CD4-positive, alpha-beta T cell treated with Interleukin-4 for 4 hours (primary cell): ENCODE data around the gene PRR33.
"Not testable (repeated sequence)": the region's sequence is repeated elsewhere in the genome, so short reads cannot be mapped to it uniquely, and the experiment has no call there.

ENCODE experiments used
- DNase-seq: peaks from one replicate; pipeline ENCODE4 v3.0.0-alpha.2; 2020

The PRR33 gene

DNA sequence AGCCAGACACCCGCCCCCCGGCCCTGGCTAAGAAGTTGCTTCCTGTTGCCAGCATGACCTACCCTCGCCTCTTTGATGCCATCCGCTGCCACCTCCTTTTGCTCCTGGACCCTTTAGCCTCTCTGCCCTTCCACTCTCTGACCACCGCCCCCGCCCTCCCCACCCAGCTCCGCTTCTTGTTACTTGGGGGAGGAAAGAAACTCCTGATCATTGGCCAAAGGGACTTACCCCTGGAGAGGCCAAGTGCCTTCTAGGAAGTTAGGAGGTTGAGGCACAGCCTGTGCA lies at the start of gene PRR33:
Gene PRR33 (minus strand): TSS at position 65 of the 285 bp plus-strand sequence. CDS start 1,311 bp downstream, outside the sequence.
- DNase-seq = no peak

DNA sequence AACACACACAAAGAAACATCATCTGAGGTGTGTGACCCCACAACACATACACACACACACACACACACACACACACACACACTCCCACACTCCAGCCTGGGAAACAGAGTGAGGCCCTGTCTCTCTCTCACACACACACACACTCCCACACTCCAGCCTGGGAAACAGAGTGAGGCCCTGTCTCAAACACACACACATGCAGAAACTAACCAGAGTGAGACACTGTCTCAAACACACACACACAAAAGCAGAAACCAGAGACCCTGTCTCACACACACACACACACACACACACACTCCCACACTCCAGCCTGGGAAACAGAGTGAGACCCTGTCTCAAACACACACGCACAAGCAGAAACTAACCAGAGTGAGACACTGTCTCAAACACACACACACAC lies 48.1 kb upstream of the PRR33 start:
- DNase-seq = not testable (repeated sequence)

DNA sequence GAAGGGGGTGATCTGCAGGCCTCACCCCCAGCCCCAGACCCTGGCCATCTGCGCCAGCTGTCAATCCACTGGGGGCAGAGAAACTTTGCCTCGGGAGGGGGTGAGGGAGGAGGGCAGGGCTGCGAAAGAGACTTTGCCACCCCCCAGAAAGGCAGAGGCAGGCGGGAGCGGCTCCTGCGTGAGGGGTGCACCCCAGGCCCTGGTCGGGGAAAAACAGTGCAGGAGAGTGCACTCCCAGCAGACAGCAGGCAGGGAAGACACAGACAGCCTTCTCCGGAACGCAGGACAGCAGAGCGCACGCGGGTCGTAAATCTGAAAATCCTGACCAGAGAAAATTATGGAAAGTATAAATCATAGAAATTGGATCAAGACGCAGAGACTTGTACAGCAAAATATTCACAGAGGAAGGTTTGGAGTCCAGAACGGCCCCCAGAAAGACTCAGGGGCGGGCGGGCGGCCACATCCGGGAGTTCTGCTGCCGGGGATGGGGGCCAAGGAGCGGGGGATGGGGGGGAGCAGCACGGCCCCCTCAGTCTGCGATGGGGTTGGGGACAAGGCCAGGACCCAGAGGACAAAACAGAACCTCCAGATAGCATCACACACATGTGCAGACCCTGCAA lies 47.4 kb upstream of the PRR33 start:
- no peak for DNase-seq

DNA sequence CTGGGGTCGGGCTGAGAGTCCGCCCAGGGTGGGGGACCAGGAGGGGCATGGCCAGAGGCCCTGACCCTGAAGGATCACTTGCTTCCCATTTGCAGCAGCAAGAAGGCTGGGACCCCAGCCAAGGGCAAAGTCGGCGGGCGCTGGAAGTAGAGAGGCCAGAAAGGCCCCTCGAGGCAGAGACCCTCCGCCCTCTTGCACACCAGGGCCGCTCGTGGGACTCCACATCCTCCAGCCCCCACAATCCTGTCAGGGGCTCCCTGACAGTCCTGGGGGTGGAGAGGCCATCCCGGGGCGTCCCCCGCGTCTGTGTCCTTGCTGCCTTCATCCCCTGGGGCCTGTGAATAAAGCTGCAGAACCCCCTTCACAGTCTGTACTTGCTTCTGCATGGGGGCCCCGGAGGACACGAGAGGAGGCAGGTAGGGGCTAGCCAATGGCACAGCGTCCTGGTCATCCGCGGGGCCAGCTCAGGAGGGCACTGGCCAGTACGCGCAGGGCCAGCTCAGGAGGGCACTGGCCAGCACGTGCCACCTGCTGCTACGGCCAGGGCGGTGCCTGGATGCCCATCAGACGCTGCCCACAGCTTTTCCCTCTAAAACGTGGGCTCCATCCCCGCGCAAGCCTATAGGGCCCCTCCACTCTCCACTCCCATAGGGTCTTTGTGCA lies 46.8 kb upstream of the PRR33 start:
- DNase-seq = no peak

DNA sequence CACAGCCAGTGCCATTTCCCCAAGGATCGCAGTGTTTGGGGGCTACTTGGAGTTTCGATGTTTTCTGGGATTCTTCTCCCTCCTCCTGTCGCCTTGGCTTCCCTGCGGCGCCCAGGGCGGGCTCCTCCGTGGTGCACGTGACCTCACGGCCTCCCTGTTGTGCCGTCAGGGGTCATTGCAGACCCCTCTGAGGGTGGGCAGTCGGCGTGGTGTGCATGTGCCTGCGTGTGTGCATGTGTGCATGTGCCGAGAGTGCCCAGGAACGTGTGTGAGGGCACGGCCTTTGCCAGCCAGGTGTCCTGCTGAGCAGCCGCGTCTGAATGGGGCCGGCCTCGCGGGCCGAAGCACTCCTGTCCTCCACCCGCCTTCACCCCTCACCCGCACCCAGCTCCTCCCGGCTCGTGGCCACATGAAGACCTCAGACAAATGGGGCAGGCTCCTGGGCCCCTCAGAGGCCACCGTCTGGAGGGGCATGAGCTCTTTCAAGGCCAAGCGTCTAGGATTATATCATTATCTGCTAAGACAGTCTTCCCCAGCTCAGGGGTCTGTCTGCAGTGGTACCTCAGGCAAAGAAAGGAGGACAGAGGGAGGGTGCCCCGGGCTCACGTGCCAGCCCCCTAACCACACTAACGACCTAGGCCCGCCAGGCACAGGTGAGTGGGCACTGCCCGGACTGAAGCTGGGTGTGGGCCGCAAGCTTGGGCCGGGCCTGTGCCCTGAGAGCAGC lies 46.1 kb upstream of the PRR33 start:
- no peak for DNase-seq

DNA sequence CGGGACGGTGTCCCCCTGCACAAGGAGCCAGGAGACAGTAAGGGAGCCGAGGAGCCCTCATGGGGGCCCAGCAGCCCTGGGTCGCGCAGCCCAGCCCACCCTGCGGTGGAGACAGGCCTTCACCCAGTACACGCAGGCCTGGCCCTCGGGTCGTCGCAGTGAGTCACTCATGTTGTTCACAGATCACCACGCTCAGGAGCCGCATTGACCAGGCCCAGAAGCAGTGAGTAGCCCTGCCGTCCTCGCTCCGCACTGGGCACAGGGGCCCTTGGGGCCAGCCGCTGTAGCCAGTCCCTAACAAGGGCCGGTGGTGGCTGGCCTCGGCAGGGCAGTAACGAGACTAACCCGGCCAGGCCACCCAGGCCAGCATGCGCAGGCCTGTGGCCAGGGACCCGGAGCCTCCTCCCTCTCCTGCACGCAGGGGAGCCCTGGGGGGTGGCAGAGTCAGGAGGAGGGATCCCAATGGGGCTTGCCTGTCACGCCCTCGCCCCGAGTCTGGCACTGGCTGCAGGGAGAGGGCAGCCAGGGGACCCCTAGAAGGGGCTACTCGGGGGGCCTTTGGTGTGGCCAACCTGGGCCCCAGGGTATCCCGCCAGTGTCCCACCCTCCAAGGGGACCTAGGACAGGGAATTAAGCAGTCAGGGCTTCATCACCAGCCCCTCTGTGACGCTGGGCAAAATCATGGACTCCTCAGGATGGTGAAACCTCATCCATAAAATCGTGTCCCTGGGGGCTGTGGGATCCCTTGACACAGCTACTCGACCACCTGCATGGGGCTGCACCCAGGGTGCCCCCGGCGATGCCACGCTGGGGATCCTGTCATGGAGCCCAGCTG lies 45.3 kb upstream of the PRR33 start:
- no peak for DNase-seq

DNA sequence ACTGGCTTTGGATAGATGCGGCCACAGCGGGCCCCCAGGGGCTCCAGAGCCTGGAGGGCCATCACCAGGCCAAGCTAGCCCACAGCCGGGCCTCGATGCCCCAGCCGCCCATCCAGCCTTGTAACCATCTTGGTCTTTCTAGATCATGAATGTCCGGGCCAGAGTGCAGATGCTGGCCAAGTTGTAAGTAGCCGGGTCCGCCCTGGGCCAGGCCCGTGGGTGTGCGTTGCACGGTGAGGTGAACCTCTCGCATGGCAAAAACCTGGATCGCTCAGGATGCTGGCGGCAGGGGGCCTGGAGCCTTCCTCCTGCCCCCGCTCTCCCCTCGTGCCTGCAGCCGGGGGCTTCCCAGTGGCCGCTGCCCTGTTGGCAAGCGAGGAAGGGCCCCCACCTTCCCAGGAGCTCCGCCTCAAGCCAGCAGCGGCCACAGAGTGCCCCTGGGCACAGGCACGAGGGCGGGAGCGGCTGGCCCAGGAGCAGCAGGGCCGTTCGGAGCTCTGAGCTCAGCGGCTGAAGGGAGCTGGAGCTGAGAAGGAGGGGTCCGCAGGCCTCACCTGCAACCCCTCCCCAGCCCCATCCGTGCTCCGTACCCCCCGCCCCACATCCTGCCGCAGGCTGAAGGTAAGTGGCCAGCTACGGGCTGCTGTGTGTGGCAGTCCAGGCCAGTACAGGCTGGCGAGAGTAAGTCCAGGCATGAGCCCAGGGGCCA lies 44.5 kb upstream of the PRR33 start:
- no peak for DNase-seq

DNA sequence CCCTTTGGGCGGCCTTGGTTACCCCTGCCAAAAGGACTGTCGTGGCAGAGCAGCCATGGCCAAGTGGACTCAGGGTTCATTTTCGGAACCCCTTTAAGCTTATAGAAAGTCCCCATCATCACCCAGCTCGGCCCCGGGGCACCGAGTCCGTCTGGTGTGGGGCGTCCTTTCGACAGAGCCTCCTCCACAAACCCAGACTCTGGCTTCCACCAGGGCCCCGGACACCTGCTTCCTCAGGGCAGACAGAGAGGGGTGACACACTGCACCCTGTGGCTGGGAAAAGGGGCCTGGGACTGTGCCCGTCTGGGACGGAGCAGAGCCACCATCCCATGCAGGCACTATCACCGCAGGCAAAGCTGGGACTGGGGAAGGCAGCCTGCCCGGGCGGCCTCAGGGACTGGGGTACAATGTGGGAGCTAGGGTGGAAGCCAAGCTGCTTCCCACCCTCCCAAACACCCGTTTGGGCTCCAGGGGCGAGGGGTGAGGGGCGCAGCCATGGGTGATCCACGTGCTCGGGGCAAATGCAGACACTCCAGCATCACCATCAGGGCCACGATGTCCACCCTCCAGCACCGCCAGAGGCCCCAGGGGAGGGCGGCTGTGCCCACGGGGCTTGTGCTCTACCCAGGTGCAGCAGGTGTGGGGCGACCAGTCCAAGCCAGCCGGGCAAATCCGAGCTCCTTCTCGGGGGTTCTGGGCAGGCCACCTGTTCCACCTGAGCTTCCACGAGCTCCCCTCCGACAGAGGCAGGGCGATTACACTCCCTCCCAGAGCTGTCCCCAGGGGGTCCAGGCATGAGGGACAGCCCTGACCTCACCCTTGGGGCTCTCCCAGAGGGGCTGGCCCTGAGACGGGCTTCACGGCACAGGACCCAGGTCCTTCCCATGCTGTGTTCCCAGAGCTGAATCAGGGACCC lies 43.7 kb upstream of the PRR33 start:
- DNase-seq = no peak

DNA sequence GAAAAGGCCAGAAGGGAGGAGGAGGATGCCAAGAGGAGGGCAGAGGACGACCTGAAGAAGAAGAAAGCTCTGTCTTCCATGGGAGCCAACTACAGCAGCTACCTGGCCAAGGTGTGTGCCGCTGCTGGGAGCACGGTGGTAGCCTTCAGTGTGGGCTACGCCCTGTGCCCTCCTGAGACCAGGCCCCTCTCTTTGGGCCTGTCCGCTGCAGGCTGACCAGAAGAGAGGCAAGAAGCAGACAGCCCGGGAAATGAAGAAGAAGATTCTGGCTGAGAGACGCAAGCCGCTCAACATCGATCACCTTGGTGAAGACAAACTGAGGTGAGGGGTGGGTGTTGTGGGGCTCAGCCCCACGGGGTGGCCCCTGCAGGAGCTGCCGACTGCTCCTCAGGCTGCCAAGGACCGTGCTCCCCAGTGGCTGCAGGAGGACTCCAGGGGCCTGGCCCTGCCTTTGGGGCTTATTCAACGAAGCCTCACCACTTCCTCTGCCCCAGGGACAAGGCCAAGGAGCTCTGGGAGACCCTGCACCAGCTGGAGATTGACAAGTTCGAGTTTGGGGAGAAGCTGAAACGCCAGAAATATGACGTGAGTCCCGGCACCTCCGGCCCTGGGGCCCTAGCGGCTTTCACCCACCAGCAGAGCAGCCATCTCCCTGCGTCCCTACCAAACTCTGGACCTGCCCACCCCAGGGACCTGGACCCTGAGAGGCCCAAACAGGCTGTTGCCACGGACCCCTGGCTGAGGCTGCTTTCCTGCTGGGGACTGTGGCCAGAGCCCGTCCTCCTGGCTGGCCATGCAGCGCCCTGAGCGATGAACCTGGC lies 42.9 kb upstream of the PRR33 start:
- no peak for DNase-seq

DNA sequence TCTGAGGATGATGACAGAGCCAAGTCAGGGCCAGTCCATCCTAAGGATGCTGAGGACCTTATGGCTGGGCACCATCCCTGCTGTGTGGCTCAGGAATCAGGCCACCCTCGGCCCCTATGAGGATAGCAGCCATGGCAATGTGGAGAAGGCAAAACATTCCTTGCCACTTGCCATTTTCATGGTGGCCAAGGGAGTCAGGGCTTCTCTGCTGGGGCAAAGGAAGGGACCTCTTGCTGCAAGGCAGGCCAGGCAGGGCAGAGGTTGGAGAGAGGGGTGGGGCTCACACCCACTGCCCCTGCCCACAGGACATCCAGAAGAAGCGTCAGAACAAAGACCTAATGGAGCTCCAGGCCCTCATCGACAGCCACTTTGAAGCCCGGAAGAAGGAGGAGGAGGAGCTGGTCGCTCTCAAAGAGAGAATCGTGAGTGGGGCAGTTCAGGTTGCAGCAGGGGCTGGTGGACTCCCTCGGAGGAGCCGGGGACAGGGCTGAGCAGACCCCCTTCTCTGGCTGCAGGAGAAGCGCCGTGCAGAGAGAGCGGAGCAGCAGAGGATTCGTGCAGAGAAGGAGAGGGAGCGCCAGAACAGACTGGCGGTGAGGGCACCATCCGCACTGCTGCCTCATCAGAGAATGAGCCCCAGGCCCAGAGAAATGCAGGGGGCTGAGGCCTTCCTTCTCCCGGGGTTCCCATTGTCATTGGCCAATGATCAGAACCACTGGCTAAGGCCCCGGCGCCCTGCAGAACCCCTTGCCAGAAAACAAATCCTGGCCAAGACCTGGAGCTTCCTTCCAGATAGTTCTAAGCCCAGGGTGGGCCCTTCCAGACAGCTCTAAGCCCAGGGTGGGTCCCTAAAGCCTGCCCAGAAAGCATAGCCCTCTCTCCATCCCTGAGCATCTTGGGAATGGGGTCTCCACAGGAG lies 42.0 kb upstream of the PRR33 start:
- DNase-seq = no peak

DNA sequence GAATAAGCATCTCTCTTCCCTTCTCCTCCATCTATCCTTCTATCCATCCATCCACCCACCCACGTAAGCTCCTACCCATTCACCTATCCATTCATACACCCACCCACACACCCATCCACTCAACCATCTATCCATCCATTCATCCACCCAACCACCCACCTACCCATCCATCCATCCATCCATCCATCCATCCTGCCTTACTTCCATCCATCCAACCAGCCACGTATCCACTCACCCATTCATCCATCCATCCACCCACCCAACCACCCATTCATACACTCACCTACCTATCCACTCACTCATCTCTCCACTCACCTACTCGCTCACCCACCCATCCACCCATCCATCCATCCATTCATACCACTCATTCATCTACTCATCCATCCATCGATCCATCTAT lies 41.0 kb upstream of the PRR33 start:
- no peak for DNase-seq

DNA sequence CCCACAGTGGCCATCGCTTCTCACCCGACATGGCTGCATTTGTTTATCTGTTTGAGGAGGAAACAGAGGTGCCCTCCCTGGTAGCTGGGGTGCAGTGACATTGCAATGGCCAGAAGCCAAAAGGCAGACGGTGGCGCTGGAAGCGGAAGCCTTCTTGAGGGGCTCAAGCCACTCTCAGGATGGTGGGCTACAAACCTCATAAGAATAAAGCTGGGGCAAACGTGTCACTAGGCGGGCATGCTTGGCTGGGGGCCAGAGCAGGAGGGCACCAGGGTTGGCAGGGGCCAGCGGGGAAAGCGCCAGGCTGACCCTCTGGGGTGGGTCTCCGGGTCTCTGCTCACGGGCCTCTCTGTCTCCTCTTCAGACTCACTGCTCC lies 40.4 kb upstream of the PRR33 start:
- no peak for DNase-seq

DNA sequence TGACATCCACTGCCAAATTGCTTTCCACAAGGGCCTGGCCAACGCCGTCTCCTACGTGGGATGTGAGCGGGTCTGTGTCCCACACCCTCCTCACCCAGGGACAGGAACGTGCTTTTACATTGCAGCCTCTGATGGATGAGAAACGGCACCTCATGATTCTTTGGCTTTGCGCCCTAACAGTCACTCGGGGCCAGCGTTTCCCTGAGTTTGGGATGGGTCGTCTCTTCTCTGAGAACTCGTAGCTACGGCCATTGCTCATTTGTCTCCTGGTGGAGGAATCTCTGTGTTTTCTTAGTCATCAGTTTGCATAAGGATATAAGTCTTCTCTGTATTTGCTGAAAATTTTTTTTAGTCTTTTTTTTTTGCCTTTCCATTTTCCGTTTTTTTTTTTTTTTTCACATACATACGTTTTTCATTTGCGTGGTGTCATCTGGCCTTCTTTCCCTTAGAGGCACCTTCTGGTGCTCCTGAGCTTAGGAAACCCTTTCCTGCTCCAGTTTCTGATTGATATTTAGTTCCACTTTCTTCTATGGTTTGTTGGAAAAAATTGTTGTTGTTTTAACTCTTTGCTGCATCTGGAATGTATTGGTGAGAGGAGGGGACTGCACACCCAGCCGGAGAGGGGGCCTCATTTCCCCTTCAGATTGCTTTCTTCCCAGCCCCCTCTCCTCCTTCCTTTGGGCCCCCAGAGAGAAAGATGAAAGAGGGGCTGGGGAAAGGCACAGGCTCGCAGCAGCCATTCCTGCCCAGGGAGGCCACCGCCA lies 39.8 kb upstream of the PRR33 start:
- DNase-seq = no peak

DNA sequence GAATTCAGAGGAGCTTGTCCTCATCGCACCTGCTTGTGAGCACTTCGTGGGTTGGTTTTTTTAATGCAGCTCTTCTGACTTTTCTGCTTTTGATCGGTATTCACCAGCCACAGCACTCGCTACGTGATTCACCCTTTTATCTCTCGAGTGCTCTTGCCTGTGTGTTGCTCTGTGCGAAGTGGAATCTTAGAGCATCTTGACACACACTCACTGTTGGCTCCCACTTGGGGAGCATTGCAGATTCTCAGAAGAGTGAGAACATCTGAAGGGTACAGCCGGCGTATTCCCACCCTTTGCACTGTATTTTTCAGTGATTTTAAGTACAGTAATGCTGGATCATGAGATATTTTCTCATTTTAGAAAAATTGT lies 38.8 kb upstream of the PRR33 start:
- DNase-seq = no peak

DNA sequence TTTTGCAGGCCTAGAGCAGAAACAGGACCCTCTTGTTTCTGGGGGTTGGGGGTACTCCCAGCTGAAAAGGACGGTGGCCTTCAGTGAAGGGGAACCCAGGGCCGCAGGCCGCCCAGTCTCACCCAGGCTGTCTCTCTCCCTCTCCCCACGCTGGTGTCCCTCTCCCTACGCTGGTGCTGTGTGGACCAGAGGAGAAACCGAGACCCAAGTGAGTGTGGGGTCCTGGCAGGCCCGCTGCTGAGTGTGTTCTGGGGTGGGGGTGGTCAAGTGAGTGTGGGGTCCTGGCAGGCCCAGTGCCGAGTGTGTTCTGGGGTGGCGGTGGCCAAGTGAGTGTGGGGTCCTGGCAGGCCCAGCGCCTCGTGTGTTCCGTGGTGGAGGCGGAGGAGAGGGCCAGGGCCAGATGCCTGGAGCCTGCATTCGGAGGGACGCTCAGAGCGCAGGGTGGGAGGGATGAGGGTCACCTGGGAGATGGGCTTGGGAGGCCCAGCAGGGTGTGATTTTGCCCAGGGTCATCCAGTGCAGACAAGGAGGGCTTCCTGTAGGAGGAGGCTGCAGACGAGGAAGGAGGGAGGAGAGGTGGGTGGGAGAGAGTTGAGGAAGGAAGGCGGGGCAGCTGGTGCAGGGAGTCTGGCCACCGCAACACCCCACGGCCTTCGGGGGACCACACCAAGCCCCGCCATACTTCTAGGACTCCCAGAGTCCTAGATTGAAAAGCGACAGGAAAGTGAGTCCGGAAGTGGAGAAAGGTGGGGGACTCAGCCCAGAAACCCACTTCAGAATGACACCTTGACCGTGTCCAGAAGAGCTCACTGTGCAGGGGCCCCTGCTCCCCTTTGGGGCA lies 38.1 kb upstream of the PRR33 start:
- no peak for DNase-seq

DNA sequence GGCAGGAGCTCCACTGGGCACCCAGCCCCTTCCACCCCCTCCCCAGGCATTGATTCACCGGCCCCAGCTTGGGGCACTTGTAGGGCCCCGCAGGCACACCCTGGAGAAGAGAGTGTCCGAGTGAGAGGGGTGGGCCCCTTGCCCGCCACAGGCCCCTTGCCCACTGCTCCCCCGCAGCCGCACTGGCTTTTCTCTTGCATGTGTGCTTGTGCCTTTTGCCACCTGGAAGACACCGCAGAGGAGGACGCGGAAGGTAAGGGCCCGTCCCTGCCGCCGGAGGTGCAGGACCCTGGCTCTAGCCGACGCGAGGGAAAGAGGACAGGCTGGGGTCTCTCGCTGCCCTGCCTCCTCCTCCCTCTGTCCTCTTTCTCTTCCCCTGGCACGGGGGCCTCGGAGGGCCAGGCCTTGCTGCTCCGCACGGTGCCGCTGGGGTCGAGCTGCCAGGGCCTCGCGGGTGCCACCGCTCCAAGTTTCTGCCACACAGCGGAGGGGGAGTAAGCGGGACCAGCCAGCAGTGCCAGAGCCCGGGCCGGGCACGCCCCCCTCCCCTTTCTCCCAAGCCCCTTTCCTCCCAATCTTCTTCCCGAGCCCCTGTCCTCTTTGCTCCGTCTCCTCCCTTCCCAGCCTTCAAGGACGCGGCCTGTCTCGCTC lies 37.3 kb upstream of the PRR33 start:
- no peak for DNase-seq

DNA sequence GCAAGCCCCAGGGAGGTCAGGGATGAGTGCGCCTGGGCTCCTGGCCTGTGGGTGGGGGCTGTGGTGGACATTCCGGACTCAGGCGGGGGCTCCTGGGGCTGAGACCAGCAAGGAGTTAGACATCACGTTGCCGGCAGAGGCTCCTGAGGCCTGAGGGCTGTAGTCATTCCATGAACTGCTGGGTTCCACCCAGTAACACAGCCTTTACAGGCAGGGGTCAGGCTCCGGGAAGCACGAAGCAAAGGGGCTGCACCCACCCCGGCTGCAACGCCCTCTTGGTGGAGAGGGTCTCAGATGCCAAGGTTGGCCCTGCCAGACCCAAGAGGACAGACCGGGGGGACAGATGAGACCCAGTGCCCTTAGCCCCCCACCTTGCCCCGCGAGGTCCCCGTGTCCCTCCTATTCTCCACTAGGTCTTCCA lies 36.8 kb upstream of the PRR33 start:
- no peak for DNase-seq
